ENCODE data around the gene ARHGAP44. TPM values are rescaled to one million over a fixed set of nuclear protein-coding genes. Genes with fewer than 3 reads are reported as not detected.

The ARHGAP44 gene
- total and polyA plus RNA-seq, 2 of the 4 experiments (the other 2 are of a cell fraction), result 0.54 to 1.0 TPM

DNA sequence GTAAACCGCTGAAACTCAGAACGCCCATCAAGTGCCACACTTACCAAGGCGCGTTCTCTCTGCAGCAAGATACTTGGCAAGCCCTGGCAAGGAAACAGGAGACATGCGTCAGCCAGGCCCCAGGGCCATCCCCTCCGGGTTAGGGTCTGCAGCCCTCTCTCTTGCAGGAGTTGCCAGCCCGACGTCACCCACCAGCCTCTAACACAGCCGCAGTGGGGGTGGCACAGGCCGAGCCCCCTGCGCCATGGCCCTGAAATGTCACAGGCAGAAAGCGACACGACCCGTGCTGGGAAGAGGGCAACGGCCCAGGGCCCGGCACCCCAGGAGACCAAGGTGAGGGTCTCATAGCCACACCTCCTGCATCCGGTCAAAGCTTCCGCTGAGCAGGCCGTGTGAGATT is 206.6 kb downstream of the ARHGAP44 start:
- Histone ChIP-seq H4K91ac (ENCODE audit: insufficient read depth, low read depth, low read length) (no peak overlapping the region), H3K4me2 (ENCODE audit: low read depth, low read length) (no peak overlapping the region), H4K20me1 (ENCODE audit: insufficient read depth, low read length) (no peaks in the 10 kb centered on the region), H3K9ac (ENCODE audit: low read depth, low read length) (no peak overlapping the region), H2AK9ac (replicated peaks; ENCODE audit: low read depth, low read length, poor library complexity) (no peak overlapping the region), H2AK5ac (ENCODE audit: low read depth, low read length) (no peak overlapping the region), H3K23ac (ENCODE audit: low read depth, low read length) (no peak overlapping the region), H3K79me1 (ENCODE audit: low read depth in 1 of 2, low read length in 2 of 2) (no peaks in the 10 kb centered on the region), H2BK120ac (ENCODE audit: low read depth, low read length) (no peak overlapping the region), H3K18ac (ENCODE audit: low read depth, low read length) (no peak overlapping the region), H3K4me1 (ENCODE audit: control insufficient read depth, insufficient read depth, low read length) (no peaks in the 10 kb centered on the region), H2BK5ac (ENCODE audit: low read depth, low read length, poor library complexity, severe bottlenecking) (no peak overlapping the region), H4K5ac (ENCODE audit: low read depth, low read length) (no peak overlapping the region), H3K14ac (replicated peaks; ENCODE audit: low read depth, low read length) (no peak overlapping the region), H2BK20ac (ENCODE audit: low read depth, low read length) (no peak overlapping the region), H3K36me3 (ENCODE audit: control insufficient read depth, insufficient read depth, low read length) (peaks cover 82% of the 10 kb centered on the region), H3K27ac (ENCODE audit: insufficient read depth, low read length) (no peak overlapping the region), H3K9me1 (ENCODE audit: insufficient read depth, low read length) (no peaks in the 10 kb centered on the region), H3K4me3 (ENCODE audit: insufficient read depth, low read depth, low read length) (no peak overlapping the region), H3K56ac (ENCODE audit: extremely low read depth, insufficient read depth, low read length) (no peak overlapping the region), H4K8ac (ENCODE audit: low read depth in 2 of 2, low read length in 2 of 2) (no peak overlapping the region), H3K4ac (ENCODE audit: low read depth, low read length) (no peak overlapping the region), H3K27me3 (ENCODE audit: control insufficient read depth, insufficient read depth, low read length) (no peaks in the 10 kb centered on the region), H2AFZ (replicated peaks; ENCODE audit: low read length, poor library complexity) (no peak overlapping the region), H2BK15ac (ENCODE audit: low read depth, low read length) (no peak overlapping the region), H3K9me3 (ENCODE audit: control insufficient read depth, insufficient read depth, low read length) (no peaks in the 10 kb centered on the region)
- POLR2A ChIA-PET (ENCODE audit: unreplicated experiment), result no interaction called here
- TF ChIP-seq RCOR1 (IDR thresholded peaks at IDR 0.05; ENCODE audit: insufficient replicate concordance, low read length) (no peak), MXI1 (IDR thresholded peaks at IDR 0.05; ENCODE audit: borderline replicate concordance, low read depth, low read length) (no peak), CTCF (conservative IDR thresholded peaks at IDR 0.05; ENCODE audit: low read depth, low read length) (no peak), RFX5 (IDR thresholded peaks at IDR 0.05; ENCODE audit: low read depth, low read length) (no peak), USF2 (IDR thresholded peaks at IDR 0.05; ENCODE audit: low read depth, low read length) (no peak), POLR2A (IDR thresholded peaks at IDR 0.05; ENCODE audit: low read depth, low read length) (no peak), MAZ (IDR thresholded peaks at IDR 0.05; ENCODE audit: borderline replicate concordance, low read depth, low read length) (no peak)
- TF ChIP-seq, protein P1, sequence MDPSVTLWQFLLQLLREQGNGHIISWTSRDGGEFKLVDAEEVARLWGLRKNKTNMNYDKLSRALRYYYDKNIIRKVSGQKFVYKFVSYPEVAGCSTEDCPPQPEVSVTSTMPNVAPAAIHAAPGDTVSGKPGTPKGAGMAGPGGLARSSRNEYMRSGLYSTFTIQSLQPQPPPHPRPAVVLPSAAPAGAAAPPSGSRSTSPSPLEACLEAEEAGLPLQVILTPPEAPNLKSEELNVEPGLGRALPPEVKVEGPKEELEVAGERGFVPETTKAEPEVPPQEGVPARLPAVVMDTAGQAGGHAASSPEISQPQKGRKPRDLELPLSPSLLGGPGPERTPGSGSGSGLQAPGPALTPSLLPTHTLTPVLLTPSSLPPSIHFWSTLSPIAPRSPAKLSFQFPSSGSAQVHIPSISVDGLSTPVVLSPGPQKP (IDR thresholded peaks at IDR 0.05; ENCODE audit: borderline replicate concordance, low read depth, low read length), result no peak
- dilution Hi-C loops (cut with HindIII; ENCODE audit: low sequenced_read_pairs, unreplicated experiment) (no loop called here), intact Hi-C loops (cut with micrococcal nuclease) (no loop called here), in situ Hi-C loops (cut with MboI; ENCODE audit: low sequenced_read_pairs) (no loop called here)
- CTCF ChIA-PET, result no interaction called here
- DNase-seq, result no peak
- no TSS peak for BruUV-seq (replicated peaks)
- 95% methylated on average over 14 of the region's 19 CpGs; no CpG with 5 or more reads in 1 of the 2 experiments for WGBS, 2 experiments (ENCODE audit: extremely low coverage in 2 of 2, insufficient read length in 1 of 2)
- ATAC-seq (ENCODE audit: low read depth), result no peak

Measured in IMR-90 (cell line).